ENCODE data around the gene CYP2S1. TPM values are rescaled to one million over a fixed set of nuclear protein-coding genes. Genes with fewer than 3 reads are reported as not detected.

CYP2S1 gene
- total RNA-seq, 2 donors from 2014 or later = 6.7 TPM; not detected in 1

DNA sequence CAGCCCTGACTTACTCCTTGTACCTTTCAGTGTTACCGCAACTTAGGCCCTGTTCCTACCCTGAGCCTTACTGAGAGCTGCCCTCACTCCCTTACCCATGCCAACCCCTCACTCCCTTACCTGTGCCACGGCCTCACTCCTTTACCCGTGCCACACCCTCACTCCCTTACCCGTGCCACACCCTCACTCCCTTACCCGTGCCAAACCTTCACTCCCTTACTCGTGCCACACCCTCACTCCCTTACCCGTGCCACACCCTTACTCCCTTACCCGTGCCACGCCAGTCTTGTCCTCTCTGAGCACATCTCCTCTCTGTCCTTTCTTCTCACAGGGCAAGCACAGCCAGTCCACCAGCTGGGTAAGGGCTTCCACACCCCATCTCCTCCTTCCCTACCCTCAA is 46.3 kb downstream of the CYP2S1 start:
- H3K4me1 ChIP-seq = no peaks in the 10 kb centered on the region
- 69 to 81% methylated on average over 9 of the region's 9 CpGs for WGBS, 2 donors
- no peak for DNase-seq
- H3K27ac ChIP-seq = no peak overlapping the region
- H3K27me3 ChIP-seq = no peaks in the 10 kb centered on the region
- no peaks in the 10 kb centered on the region for H3K36me3 ChIP-seq (replicated peaks in 1 of 2; ENCODE audit: insufficient read depth in 1 of 2, low read depth in 2 of 2)
- no peaks in the 10 kb centered on the region for H3K9me3 ChIP-seq
- intact Hi-C loops (cut with DNase I) = no loop called here
- TF ChIP-seq CTCF (IDR thresholded peaks at IDR 0.05) = no peak
- TF ChIP-seq POLR2A (IDR thresholded peaks at IDR 0.05) = no peak
- no peak overlapping the region for H3K4me3 ChIP-seq
- no peak for ATAC-seq

GRCh38 chr19:41239961-41240574 is 47.0 kb downstream of the CYP2S1 start:
- ATAC-seq = no peak

DNA sequence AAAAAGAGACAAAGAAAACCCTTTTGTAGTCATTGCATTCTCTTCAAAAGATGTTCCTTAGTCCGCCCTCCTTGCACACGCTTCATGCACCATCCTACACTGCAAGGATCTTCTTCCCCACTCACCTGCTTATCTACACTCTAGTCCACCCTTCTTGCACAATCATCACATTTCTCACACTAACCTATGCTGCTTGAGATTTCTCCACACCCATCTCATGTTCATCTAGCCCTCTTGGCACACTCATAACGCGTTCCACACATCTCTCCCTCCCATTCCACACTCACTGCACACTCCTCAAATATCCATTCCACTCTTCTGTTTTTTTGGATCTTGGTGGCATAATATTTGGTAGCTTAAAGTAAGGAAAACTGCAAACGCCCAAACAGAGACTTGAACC is 48.8 kb downstream of the CYP2S1 start:
- no peaks in the 10 kb centered on the region for H3K4me1 ChIP-seq
- ATAC-seq (no peak), DNase-seq (no peak)
- H3K27me3 ChIP-seq = no peaks in the 10 kb centered on the region
- H3K4me3 ChIP-seq = no peak overlapping the region
- 66 to 76% methylated on average over 5 of the region's 5 CpGs for WGBS, 2 donors
- intact Hi-C loops (cut with DNase I) = no loop called here
- TF ChIP-seq CTCF (IDR thresholded peaks at IDR 0.05) (no peak), POLR2A (IDR thresholded peaks at IDR 0.05) (no peak)
- H3K9me3 ChIP-seq = no peaks in the 10 kb centered on the region
- no peak overlapping the region for H3K27ac ChIP-seq
- H3K36me3 ChIP-seq (replicated peaks in 1 of 2; ENCODE audit: insufficient read depth in 1 of 2, low read depth in 2 of 2) = no peaks in the 10 kb centered on the region

More at GRCh38 chr19:41239961-41240574, 47.0 kb downstream of the CYP2S1 start:
- intact Hi-C loops (cut with DNase I) = no loop called here
- H3K9me3 ChIP-seq = no peaks in the 10 kb centered on the region
- TF ChIP-seq POLR2A (IDR thresholded peaks at IDR 0.05) = no peak
- no peak for TF ChIP-seq CTCF (IDR thresholded peaks at IDR 0.05)
- H3K27ac ChIP-seq = no peak overlapping the region
- H3K27me3 ChIP-seq = no peaks in the 10 kb centered on the region
- H3K36me3 ChIP-seq (replicated peaks in 1 of 2; ENCODE audit: insufficient read depth in 1 of 2, low read depth in 2 of 2) = no peaks in the 10 kb centered on the region
- WGBS, 2 donors = 78 to 86% methylated on average over 2 of the region's 2 CpGs
- H3K4me3 ChIP-seq = no peak overlapping the region
- H3K4me1 ChIP-seq = no peaks in the 10 kb centered on the region
- DNase-seq = no peak

DNA sequence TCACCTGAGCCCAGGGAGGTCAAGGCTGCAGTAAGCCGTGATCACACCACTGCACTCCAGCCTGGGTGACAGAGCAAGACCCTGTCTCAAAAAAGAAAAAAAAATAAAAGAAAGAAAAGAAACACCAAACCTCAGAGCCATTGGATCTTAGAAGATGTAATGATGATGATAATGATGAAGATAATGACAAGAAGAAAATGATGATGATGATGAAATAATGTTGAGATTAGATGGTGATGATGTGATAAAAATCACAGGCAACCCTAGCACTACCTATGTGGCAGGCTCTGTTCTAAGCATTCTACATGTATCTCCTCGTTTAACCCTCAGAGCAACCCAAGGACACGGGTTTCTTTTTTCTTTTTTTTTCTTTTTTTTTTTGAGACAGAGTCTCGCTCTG is 51.1 kb downstream of the CYP2S1 start:
- TF ChIP-seq CTCF (IDR thresholded peaks at IDR 0.05) (no peak), POLR2A (IDR thresholded peaks at IDR 0.05) (no peak)
- Histone ChIP-seq H3K27me3 (no peaks in the 10 kb centered on the region), H3K36me3 (replicated peaks in 1 of 2; ENCODE audit: insufficient read depth in 1 of 2, low read depth in 2 of 2) (no peaks in the 10 kb centered on the region), H3K4me1 (no peaks in the 10 kb centered on the region), H3K4me3 (no peak overlapping the region), H3K9me3 (no peaks in the 10 kb centered on the region), H3K27ac (no peak overlapping the region)
- ATAC-seq (no peak), DNase-seq (no peak)
- WGBS, 2 donors = 70 to 72% methylated on average over 4 of the region's 4 CpGs
- intact Hi-C loops (cut with DNase I) = no loop called here

DNA sequence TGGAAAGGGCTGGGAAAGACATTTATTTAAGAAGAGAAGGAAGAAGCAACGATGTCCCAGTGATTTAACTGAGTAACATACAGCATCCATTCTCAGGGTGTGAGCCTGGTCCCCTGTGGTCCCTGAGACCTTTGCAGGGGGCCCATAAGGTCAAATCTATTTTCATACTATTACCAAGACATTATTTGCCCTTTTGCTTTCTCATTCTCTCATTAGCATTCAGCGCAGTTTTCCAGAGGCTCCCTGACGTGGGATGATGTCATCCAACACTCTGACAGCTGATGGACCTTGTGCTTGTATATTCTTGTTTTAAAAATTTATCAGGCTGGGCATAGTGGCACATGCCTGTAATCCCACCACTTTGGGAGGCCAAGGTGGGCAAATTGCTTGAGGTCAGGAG is 52.8 kb downstream of the CYP2S1 start:
- no peak overlapping the region for H3K27ac ChIP-seq
- DNase-seq (no peak), ATAC-seq (no peak)
- H3K27me3 ChIP-seq = no peaks in the 10 kb centered on the region
- H3K9me3 ChIP-seq = no peaks in the 10 kb centered on the region
- intact Hi-C loops (cut with DNase I) = no loop called here
- 86 to 92% methylated on average over 3 of the region's 3 CpGs for WGBS, 2 donors
- H3K4me3 ChIP-seq = no peak overlapping the region
- no peaks in the 10 kb centered on the region for H3K36me3 ChIP-seq (replicated peaks in 1 of 2; ENCODE audit: insufficient read depth in 1 of 2, low read depth in 2 of 2)
- no peak for TF ChIP-seq POLR2A (IDR thresholded peaks at IDR 0.05)
- no peak for TF ChIP-seq CTCF (IDR thresholded peaks at IDR 0.05)
- H3K4me1 ChIP-seq = no peaks in the 10 kb centered on the region
